ENCODE measurements around the gene RRM2. TPM values are rescaled to one million over a fixed set of nuclear protein-coding genes. Genes with fewer than 3 reads are reported as not detected.

RRM2 gene
- total RNA-seq, 1 donor from 2014 or later: 374 TPM

DNA sequence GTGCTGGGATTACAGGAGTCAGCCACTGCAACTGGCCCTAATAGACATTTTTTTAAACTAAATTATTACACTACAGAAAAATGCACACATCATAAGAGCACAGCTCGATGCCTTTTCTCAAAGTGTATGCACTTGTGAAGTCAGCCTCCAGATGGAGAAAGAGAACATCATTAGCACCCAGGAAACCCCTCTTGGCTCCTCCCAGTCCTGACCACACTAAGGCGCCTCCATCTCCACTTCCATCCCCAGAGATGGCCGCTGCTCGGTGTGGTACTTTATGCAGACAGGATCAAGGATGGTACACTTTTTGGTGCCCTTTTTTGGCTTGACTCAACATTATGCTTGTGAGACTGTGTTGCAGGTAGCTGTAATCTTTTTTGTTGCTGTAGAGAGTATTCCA lies 34.8 kb downstream of the RRM2 start:
- Mint-ChIP-seq H3K27ac (no peak overlapping the region), H3K4me1 (ENCODE audit: low read depth) (peaks cover 15% of the 10 kb centered on the region), H3K27me3 (ENCODE audit: low read depth) (no peaks in the 10 kb centered on the region), H3K36me3 (ENCODE audit: low read depth) (peaks cover 38% of the 10 kb centered on the region), H3K9me3 (no peaks in the 10 kb centered on the region), H3K4me3 (ENCODE audit: low read depth) (no peak overlapping the region)
- intact Hi-C loops (cut with micrococcal nuclease): no loop called here
- no peak for DNase-seq (ENCODE audit: low spot score)

GRCh38 chr2:10158681-10159080 lies 36.1 kb downstream of the RRM2 start:
- no peaks in the 10 kb centered on the region for H3K9me3 Mint-ChIP-seq
- no peaks in the 10 kb centered on the region for H3K27me3 Mint-ChIP-seq (ENCODE audit: low read depth)
- peaks cover 32% of the 10 kb centered on the region for H3K36me3 Mint-ChIP-seq (ENCODE audit: low read depth)
- peak overlapping the region; percentile 76 for H3K27ac Mint-ChIP-seq
- peaks cover 16% of the 10 kb centered on the region for H3K4me1 Mint-ChIP-seq (ENCODE audit: low read depth)
- H3K4me3 Mint-ChIP-seq (ENCODE audit: low read depth): no peak overlapping the region
- intact Hi-C loops (cut with micrococcal nuclease): no loop called here
- no peak for DNase-seq (ENCODE audit: low spot score)

DNA sequence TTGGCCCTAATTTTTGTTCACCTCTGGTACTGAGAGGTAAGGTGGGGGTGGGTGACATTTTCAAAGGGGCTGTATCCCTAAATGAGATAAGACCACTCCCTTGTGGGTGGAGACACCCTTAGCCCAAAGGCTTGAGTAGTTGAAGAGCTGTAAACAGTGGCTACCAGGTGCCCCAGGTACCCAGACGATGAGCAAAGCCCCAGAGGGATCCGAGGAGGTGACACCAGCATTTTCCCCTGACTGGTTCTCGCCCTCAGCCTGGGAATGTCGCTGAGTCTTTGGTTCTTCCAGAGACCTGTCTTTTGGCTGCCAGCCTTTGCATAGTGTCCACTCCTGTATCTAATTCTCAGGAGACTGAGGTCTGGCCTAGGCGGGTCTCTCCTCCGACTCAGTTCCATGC lies 36.5 kb downstream of the RRM2 start:
- no peak for DNase-seq (ENCODE audit: low spot score)
- Mint-ChIP-seq H3K4me3 (ENCODE audit: low read depth) (no peak overlapping the region), H3K9me3 (no peaks in the 10 kb centered on the region), H3K27me3 (ENCODE audit: low read depth) (no peaks in the 10 kb centered on the region), H3K36me3 (ENCODE audit: low read depth) (peaks cover 34% of the 10 kb centered on the region), H3K27ac (peak overlapping the region; percentile 76), H3K4me1 (ENCODE audit: low read depth) (peaks cover 19% of the 10 kb centered on the region)
- intact Hi-C loops (cut with micrococcal nuclease): no loop called here

GRCh38 chr2:10159581-10160131 lies 37.1 kb downstream of the RRM2 start:
- Mint-ChIP-seq H3K4me3 (ENCODE audit: low read depth) (no peak overlapping the region), H3K36me3 (ENCODE audit: low read depth) (peaks cover 39% of the 10 kb centered on the region), H3K27ac (peak overlapping the region; percentile 76), H3K27me3 (ENCODE audit: low read depth) (no peaks in the 10 kb centered on the region), H3K4me1 (ENCODE audit: low read depth) (peaks cover 19% of the 10 kb centered on the region), H3K9me3 (no peaks in the 10 kb centered on the region)
- DNase-seq (ENCODE audit: low spot score): no peak
- intact Hi-C loops (cut with micrococcal nuclease): no loop called here

GRCh38 chr2:10160203-10160955 lies 37.8 kb downstream of the RRM2 start:
- Mint-ChIP-seq H3K27ac (peak overlapping the region; percentile 76), H3K4me3 (ENCODE audit: low read depth) (no peak overlapping the region), H3K27me3 (ENCODE audit: low read depth) (no peaks in the 10 kb centered on the region), H3K36me3 (ENCODE audit: low read depth) (peaks cover 41% of the 10 kb centered on the region), H3K4me1 (ENCODE audit: low read depth) (peaks cover 19% of the 10 kb centered on the region), H3K9me3 (no peaks in the 10 kb centered on the region)
- intact Hi-C loops (cut with micrococcal nuclease): no loop called here
- DNase-seq (ENCODE audit: low spot score): no peak

GRCh38 chr2:10161206-10161931 lies 38.8 kb downstream of the RRM2 start:
- peaks cover 19% of the 10 kb centered on the region for H3K4me1 Mint-ChIP-seq (ENCODE audit: low read depth)
- no peak overlapping the region for H3K27ac Mint-ChIP-seq
- intact Hi-C loops (cut with micrococcal nuclease): no loop called here
- no peaks in the 10 kb centered on the region for H3K9me3 Mint-ChIP-seq
- no peak overlapping the region for H3K4me3 Mint-ChIP-seq (ENCODE audit: low read depth)
- peaks cover 37% of the 10 kb centered on the region for H3K36me3 Mint-ChIP-seq (ENCODE audit: low read depth)
- H3K27me3 Mint-ChIP-seq (ENCODE audit: low read depth): no peaks in the 10 kb centered on the region
- no peak for DNase-seq (ENCODE audit: low spot score)

- Mint-ChIP-seq H3K4me1 (ENCODE audit: low read depth) (peaks cover 19% of the 10 kb centered on the region), H3K4me3 (ENCODE audit: low read depth) (no peak overlapping the region), H3K36me3 (ENCODE audit: low read depth) (peaks cover 37% of the 10 kb centered on the region), H3K27ac (no peak overlapping the region), H3K9me3 (no peaks in the 10 kb centered on the region), H3K27me3 (ENCODE audit: low read depth) (no peaks in the 10 kb centered on the region)
- no peak for DNase-seq (ENCODE audit: low spot score)
- intact Hi-C loops (cut with micrococcal nuclease): no loop called here
These were observed 39.5 kb downstream of the RRM2 start for GRCh38 chr2:10161961-10162441.

DNA sequence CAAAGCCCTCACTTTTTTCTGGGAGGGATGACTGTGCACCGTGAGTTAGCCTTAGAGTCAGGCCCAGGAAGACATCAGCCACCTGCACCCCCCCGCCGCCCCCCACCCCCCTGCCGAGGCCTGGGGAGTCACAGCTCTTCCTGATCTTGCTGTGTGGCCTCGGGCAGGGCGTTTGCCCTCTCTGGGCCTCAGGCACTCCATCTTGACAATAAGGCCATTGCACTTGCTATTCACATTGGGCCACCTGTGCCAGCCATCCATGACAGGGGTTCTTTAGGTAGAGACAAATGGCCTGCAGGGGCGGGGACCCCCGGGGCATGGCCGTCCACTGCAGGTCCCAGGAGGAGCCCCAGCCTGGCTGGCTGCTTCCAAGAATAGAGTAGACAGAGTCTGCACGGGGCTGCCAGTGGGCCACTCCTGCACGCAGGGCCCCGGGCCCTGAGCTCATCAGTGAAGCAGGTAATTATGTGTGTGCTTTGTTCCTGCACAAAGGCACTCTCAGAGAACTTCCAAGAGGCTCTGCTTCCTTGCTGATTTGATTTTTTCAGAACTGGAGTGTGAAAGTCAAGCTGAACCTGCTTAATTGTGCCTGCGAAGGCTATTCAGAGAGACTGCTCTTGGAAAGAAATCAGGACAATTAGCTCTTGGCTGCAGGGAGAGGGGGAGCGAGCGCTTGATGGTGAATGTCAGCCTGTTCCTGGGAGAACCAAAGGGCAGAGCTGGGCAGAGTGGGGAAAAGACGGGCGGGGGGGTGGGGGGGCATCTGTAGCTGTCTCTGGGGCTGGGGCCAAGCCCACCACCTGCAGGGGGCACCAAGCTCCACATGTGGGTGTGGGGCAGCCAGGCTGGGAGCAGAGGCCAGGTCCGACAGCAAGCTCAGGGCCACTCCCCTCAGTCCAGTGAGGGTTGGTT lies 40.3 kb downstream of the RRM2 start:
- intact Hi-C loops (cut with micrococcal nuclease): no loop called here
- H3K9me3 Mint-ChIP-seq: no peaks in the 10 kb centered on the region
- no peak for DNase-seq (ENCODE audit: low spot score)
- H3K4me1 Mint-ChIP-seq (ENCODE audit: low read depth): peaks cover 19% of the 10 kb centered on the region
- H3K27ac Mint-ChIP-seq: no peak overlapping the region
- no peak overlapping the region for H3K4me3 Mint-ChIP-seq (ENCODE audit: low read depth)
- H3K36me3 Mint-ChIP-seq (ENCODE audit: low read depth): peaks cover 37% of the 10 kb centered on the region
- no peaks in the 10 kb centered on the region for H3K27me3 Mint-ChIP-seq (ENCODE audit: low read depth)

GRCh38 chr2:10163498-10164486 lies 41.3 kb downstream of the RRM2 start:
- H3K4me3 Mint-ChIP-seq (ENCODE audit: low read depth): no peak overlapping the region
- intact Hi-C loops (cut with micrococcal nuclease): no loop called here

DNA sequence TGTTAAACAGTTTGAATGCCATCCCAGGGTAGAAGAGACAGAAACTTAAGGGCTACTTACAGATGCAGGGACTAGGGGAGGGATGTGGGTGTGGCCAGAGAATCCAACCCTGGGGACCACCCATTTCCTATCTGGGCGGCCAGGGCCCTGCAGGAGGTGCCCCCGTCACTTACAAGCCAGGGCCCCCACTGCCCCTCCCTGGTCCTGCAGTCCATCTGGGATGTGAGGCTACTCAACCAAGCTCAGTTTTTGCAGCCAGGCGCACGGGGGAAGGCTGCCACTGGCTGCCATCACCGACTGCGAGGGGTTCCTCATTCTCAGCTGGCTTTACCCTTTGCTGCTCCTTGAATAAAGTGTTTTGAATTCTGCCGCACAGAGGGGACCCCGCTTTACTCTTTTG lies 42.1 kb downstream of the RRM2 start:
- no peak for DNase-seq (ENCODE audit: low spot score)
- Mint-ChIP-seq H3K36me3 (ENCODE audit: low read depth) (peaks cover 34% of the 10 kb centered on the region), H3K4me1 (ENCODE audit: low read depth) (peaks cover 6% of the 10 kb centered on the region), H3K9me3 (no peaks in the 10 kb centered on the region), H3K27me3 (ENCODE audit: low read depth) (no peaks in the 10 kb centered on the region), H3K27ac (no peak overlapping the region), H3K4me3 (ENCODE audit: low read depth) (no peak overlapping the region)
- intact Hi-C loops (cut with micrococcal nuclease): no loop called here

More at GRCh38 chr2:10163498-10164486, 41.3 kb downstream of the RRM2 start:
- no peak for DNase-seq (ENCODE audit: low spot score)
- H3K27me3 Mint-ChIP-seq (ENCODE audit: low read depth): no peaks in the 10 kb centered on the region
- H3K27ac Mint-ChIP-seq: no peak overlapping the region
- peaks cover 37% of the 10 kb centered on the region for H3K36me3 Mint-ChIP-seq (ENCODE audit: low read depth)
- H3K4me1 Mint-ChIP-seq (ENCODE audit: low read depth): peaks cover 13% of the 10 kb centered on the region
- no peaks in the 10 kb centered on the region for H3K9me3 Mint-ChIP-seq

DNA sequence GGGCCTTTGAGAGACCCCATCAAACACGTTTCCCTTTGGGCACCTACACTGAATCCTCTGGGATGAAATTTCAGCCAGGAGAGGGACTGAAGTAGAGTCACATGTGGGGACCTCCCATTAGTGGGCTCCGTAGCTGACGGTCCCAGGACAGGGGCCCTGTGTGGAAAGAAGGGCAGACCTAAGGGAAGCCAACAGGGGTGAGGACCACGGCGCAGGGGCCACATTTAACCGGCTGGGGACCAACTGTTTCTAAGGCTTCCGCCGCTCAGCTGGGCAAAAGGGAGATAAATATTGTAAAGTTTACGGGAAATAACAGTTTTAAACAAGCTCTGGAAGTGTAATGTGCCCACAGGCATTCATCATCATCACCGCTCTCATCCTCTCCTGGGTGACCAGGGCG lies 42.7 kb downstream of the RRM2 start:
- Mint-ChIP-seq H3K27me3 (ENCODE audit: low read depth) (no peaks in the 10 kb centered on the region), H3K4me1 (ENCODE audit: low read depth) (peaks cover 4% of the 10 kb centered on the region), H3K9me3 (no peaks in the 10 kb centered on the region), H3K36me3 (ENCODE audit: low read depth) (peaks cover 38% of the 10 kb centered on the region), H3K4me3 (ENCODE audit: low read depth) (no peak overlapping the region), H3K27ac (no peak overlapping the region)
- no peak for DNase-seq (ENCODE audit: low spot score)
- intact Hi-C loops (cut with micrococcal nuclease): no loop called here
